ENCODE results near the gene ZNG1E.
"Not testable (repeated sequence)": the region's sequence is repeated elsewhere in the genome, so short reads cannot be mapped to it uniquely, and the experiment has no call there.

DNA sequence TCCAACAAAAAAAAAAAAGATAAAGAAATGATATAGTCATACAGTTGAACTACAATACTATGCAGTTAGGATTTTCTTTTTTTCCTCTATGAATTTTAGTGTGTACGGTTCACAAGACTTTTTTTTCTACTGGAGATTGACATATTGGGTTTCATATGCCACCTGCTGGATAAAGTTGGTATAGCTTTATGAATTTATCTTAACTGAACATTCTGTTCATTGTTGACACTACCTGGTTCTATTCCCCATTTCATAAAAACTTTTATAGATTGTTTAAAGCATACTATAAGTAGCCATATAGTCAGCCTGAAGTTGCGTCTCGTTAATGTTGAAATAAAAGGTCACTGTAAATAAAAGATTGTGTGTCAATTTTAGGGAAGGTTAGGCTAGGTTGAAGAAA, 2.8 kb downstream of the ZNG1E start:
- TF ChIP-seq POLR2AphosphoS5, POLR2A (IDR thresholded peaks at IDR 0.05; ENCODE audit: low read depth, low read length): not testable (repeated sequence)
